ENCODE results near the gene DMAC2L.
"Not testable (repeated sequence)": the region's sequence is repeated elsewhere in the genome, so short reads cannot be mapped to it uniquely, and the experiment has no call there.

The DMAC2L gene

GRCh38 chr14:50362764-50363713, 50.9 kb downstream of the DMAC2L start:
- H3K27ac Mint-ChIP-seq (ENCODE audit: low read depth), result peak overlapping the region; percentile 92
- H3K36me3 Mint-ChIP-seq (ENCODE audit: insufficient read depth), result peaks cover 18% of the 10 kb centered on the region
- DNase-seq (ENCODE audit: low spot score in 2 of 2) (peak in 1 of 2 donors; percentile 21), ATAC-seq (replicated peaks; ENCODE audit: extremely low read depth, poor library complexity, severe bottlenecking) (peak; percentile 30)
- no peaks in the 10 kb centered on the region for H3K27me3 Mint-ChIP-seq
- peaks cover 41% of the 10 kb centered on the region for H3K4me1 Mint-ChIP-seq
- peak overlapping the region; percentile 86 for H3K4me3 Mint-ChIP-seq
- H3K9me3 Mint-ChIP-seq, result no peaks in the 10 kb centered on the region

GRCh38 chr14:50363714-50364111, 51.6 kb downstream of the DMAC2L start:
- peaks cover 41% of the 10 kb centered on the region for H3K4me1 Mint-ChIP-seq
- ATAC-seq (replicated peaks; ENCODE audit: extremely low read depth, poor library complexity, severe bottlenecking) (peak; percentile 92), DNase-seq (ENCODE audit: low spot score in 2 of 2) (peak in 1 of 2 donors; percentile 49)
- no peaks in the 10 kb centered on the region for H3K9me3 Mint-ChIP-seq
- H3K27ac Mint-ChIP-seq (ENCODE audit: low read depth), result peak overlapping the region; percentile 92
- peaks cover 13% of the 10 kb centered on the region for H3K36me3 Mint-ChIP-seq (ENCODE audit: insufficient read depth)
- peak overlapping the region; percentile 86 for H3K4me3 Mint-ChIP-seq
- no peaks in the 10 kb centered on the region for H3K27me3 Mint-ChIP-seq

GRCh38 chr14:50364792-50365191, 52.7 kb downstream of the DMAC2L start:
- no peak overlapping the region for H3K27ac Mint-ChIP-seq (ENCODE audit: low read depth)
- H3K9me3 Mint-ChIP-seq, result no peaks in the 10 kb centered on the region

GRCh38 chr14:50365572-50365971, 53.4 kb downstream of the DMAC2L start:
- H3K4me1 Mint-ChIP-seq, result peaks cover 35% of the 10 kb centered on the region
- not testable (repeated sequence) for DNase-seq (ENCODE audit: low spot score in 2 of 2); ATAC-seq (replicated peaks; ENCODE audit: extremely low read depth, poor library complexity, severe bottlenecking); H3K4me3 Mint-ChIP-seq; H3K27me3 Mint-ChIP-seq; H3K9me3 Mint-ChIP-seq
- peaks cover 11% of the 10 kb centered on the region for H3K36me3 Mint-ChIP-seq (ENCODE audit: insufficient read depth)
- peak overlapping the region; percentile 91 for H3K27ac Mint-ChIP-seq (ENCODE audit: low read depth)

More at GRCh38 chr14:50364792-50365191, 52.7 kb downstream of the DMAC2L start:
- ATAC-seq (replicated peaks; ENCODE audit: extremely low read depth, poor library complexity, severe bottlenecking) (no peak), DNase-seq (ENCODE audit: low spot score in 2 of 2) (no peak)
- Mint-ChIP-seq H3K4me3 (no peak overlapping the region), H3K27me3 (no peaks in the 10 kb centered on the region), H3K4me1 (peaks cover 41% of the 10 kb centered on the region), H3K36me3 (ENCODE audit: insufficient read depth) (peaks cover 11% of the 10 kb centered on the region)

GRCh38 chr14:50366115-50366514, 54.0 kb downstream of the DMAC2L start:
- peaks cover 35% of the 10 kb centered on the region for H3K4me1 Mint-ChIP-seq
- H3K4me3 Mint-ChIP-seq, result no peak overlapping the region
- ATAC-seq (replicated peaks; ENCODE audit: extremely low read depth, poor library complexity, severe bottlenecking), result no peak
- H3K27ac Mint-ChIP-seq (ENCODE audit: low read depth), result peak overlapping the region; percentile 91
- DNase-seq (ENCODE audit: low spot score in 2 of 2), result no peak
- H3K27me3 Mint-ChIP-seq, result no peaks in the 10 kb centered on the region
- H3K36me3 Mint-ChIP-seq (ENCODE audit: insufficient read depth), result peaks cover 11% of the 10 kb centered on the region
- H3K9me3 Mint-ChIP-seq, result no peaks in the 10 kb centered on the region

GRCh38 chr14:50366589-50366988, 54.5 kb downstream of the DMAC2L start:
- peak in 1 of 2 donors; percentile 14 for DNase-seq (ENCODE audit: low spot score in 2 of 2)
- Mint-ChIP-seq H3K4me1 (peaks cover 35% of the 10 kb centered on the region), H3K9me3 (no peaks in the 10 kb centered on the region), H3K27me3 (no peaks in the 10 kb centered on the region), H3K36me3 (ENCODE audit: insufficient read depth) (peaks cover 11% of the 10 kb centered on the region), H3K27ac (ENCODE audit: low read depth) (peak overlapping the region; percentile 91), H3K4me3 (peak overlapping the region; percentile 41)
- ATAC-seq (replicated peaks; ENCODE audit: extremely low read depth, poor library complexity, severe bottlenecking), result peak; percentile 31

- peaks cover 10% of the 10 kb centered on the region for H3K27me3 Mint-ChIP-seq
- no peaks in the 10 kb centered on the region for H3K9me3 Mint-ChIP-seq
- H3K4me1 Mint-ChIP-seq, result peaks cover 6% of the 10 kb centered on the region
- DNase-seq (ENCODE audit: low spot score in 2 of 2) (no peak), ATAC-seq (replicated peaks; ENCODE audit: extremely low read depth, poor library complexity, severe bottlenecking) (no peak)
- no peak overlapping the region for H3K4me3 Mint-ChIP-seq
- no peak overlapping the region for H3K27ac Mint-ChIP-seq (ENCODE audit: low read depth)
- H3K36me3 Mint-ChIP-seq (ENCODE audit: insufficient read depth), result peaks cover 2% of the 10 kb centered on the region
These were observed 59.4 kb downstream of the DMAC2L start for GRCh38 chr14:50371546-50371945.

- H3K36me3 Mint-ChIP-seq (ENCODE audit: insufficient read depth), result no peaks in the 10 kb centered on the region
- DNase-seq (ENCODE audit: low spot score in 2 of 2), result no peak
- H3K4me1 Mint-ChIP-seq, result no peaks in the 10 kb centered on the region
- H3K27ac Mint-ChIP-seq (ENCODE audit: low read depth), result no peak overlapping the region
- no peaks in the 10 kb centered on the region for H3K9me3 Mint-ChIP-seq
- H3K27me3 Mint-ChIP-seq, result peaks cover 10% of the 10 kb centered on the region
- no peak for ATAC-seq (replicated peaks; ENCODE audit: extremely low read depth, poor library complexity, severe bottlenecking)
- H3K4me3 Mint-ChIP-seq, result no peak overlapping the region
These were observed 61.8 kb downstream of the DMAC2L start for GRCh38 chr14:50373959-50374358.

- Mint-ChIP-seq H3K4me1 (no peaks in the 10 kb centered on the region), H3K4me3 (no peak overlapping the region), H3K27ac (ENCODE audit: low read depth) (no peak overlapping the region), H3K9me3 (no peaks in the 10 kb centered on the region), H3K36me3 (ENCODE audit: insufficient read depth) (peaks cover 1% of the 10 kb centered on the region), H3K27me3 (peaks cover 10% of the 10 kb centered on the region)
- no peak for ATAC-seq (replicated peaks; ENCODE audit: extremely low read depth, poor library complexity, severe bottlenecking)
- no peak for DNase-seq (ENCODE audit: low spot score in 2 of 2)
These were observed 63.6 kb downstream of the DMAC2L start for GRCh38 chr14:50375760-50376159.

All from central memory CD8-positive, alpha-beta T cell (primary cell).